Activated naive CD8-positive, alpha-beta T cell treated with anti-CD3 and anti-CD28 coated beads, Interleukin-2, amount 10 ng/mL, durations not matched to agents 7 days and 5 days (primary cell): Measurements from ENCODE around the gene DEFB112. TPM values are rescaled to one million over a fixed set of nuclear protein-coding genes. Genes with fewer than 3 reads are reported as not detected.

Experiments used
- ATAC-seq: fragments of 150-1000 bp; cut with Tn5 transposase; one replicate; pipeline ENCODE4 v1.10.0; 2021; ENCODE audit warnings: low read depth, moderate library complexity
- POLR2A ChIA-PET: fragments of 350-600 bp; sonication (Branson Sonifier 250); formaldehyde crosslinking; loops from one replicate; lab custom pipeline; 2021; ENCODE audit warnings: antibody characterized with exemption; lab: Charles Lee
- DNase-seq: peaks from one replicate; pipeline ENCODE4 v3.0.0; 2021
- H3K27ac Mint-ChIP-seq: one replicate; pipeline ENCODE4 v1.8.0; 2022; ENCODE audit warnings: mild to moderate bottlenecking, mixed read lengths
- H3K27me3 Mint-ChIP-seq: one replicate; pipeline ENCODE4 v1.8.0; 2022; ENCODE audit warnings: mild to moderate bottlenecking, moderate library complexity, mixed read lengths
- H3K36me3 Mint-ChIP-seq: one replicate; pipeline ENCODE4 v1.8.0; 2021; ENCODE audit warnings: mild to moderate bottlenecking, mixed read lengths
- H3K4me1 Mint-ChIP-seq: one replicate; pipeline ENCODE4 v1.8.0; 2021; ENCODE audit warnings: mixed read lengths
- H3K4me3 Mint-ChIP-seq: one replicate; pipeline ENCODE4 v1.8.0; 2022; ENCODE audit warnings: mild to moderate bottlenecking, moderate library complexity, mixed read lengths
- H3K9me3 Mint-ChIP-seq: one replicate; pipeline ENCODE4 v1.8.0; 2021; ENCODE audit warnings: mixed read lengths
- total RNA-seq, 2 experiments: library from RNA; stranded (reverse); gene quantifications; one replicate each; pipeline ENCODE4 v1.2.3, GENCODE V29; 2021

DEFB112 gene, protein sequence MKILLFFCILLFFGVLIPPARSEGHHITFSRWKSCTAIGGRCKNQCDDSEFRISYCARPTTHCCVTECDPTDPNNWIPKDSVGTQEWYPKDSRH
- not detected for total RNA-seq

DNA sequence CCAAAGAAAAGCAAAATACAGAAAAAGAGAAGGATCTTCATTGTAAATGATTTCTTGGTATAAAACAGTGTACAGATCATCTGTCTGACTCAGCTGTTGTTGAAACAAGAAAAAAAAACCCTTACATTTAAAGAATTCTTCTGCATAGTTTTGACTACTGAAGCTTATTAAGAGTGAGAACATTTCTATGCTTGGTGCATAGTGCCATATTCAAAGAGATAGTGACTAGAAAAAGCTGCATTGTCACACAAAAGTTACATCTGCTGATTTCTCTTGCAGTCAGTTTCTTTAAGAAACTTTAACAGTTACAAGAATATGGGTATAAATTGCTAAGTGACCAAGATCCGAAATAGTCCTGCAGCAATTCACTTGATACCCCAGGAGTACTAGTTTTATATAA, at the start of gene DEFB112:
DEFB112 (minus strand) TSS at position 101 of the 400 bp plus-strand sequence; CDS start at position 41, 60 bp downstream.
- Mint-ChIP-seq H3K36me3 (no peaks in the 10 kb centered on the region), H3K27ac (no peak within 1 kb of the TSS), H3K4me3 (no peak within 1 kb of the TSS), H3K9me3 (no peaks in the 10 kb centered on the region), H3K4me1 (no peaks in the 10 kb centered on the region), H3K27me3 (no peaks in the 10 kb centered on the region)
- DNase-seq (no peak), ATAC-seq (no peak)
- POLR2A ChIA-PET, result no interaction called here

- H3K4me3 Mint-ChIP-seq, result no peak overlapping the region
- H3K9me3 Mint-ChIP-seq, result no peaks in the 10 kb centered on the region
- H3K27me3 Mint-ChIP-seq, result no peaks in the 10 kb centered on the region
- DNase-seq (no peak), ATAC-seq (no peak)
- no peaks in the 10 kb centered on the region for H3K36me3 Mint-ChIP-seq
- H3K4me1 Mint-ChIP-seq, result no peaks in the 10 kb centered on the region
- no peak overlapping the region for H3K27ac Mint-ChIP-seq
- POLR2A ChIA-PET, result no interaction called here
Measured at GRCh38 chr6:50098641-50098993, 48.9 kb upstream of the DEFB112 start.

DNA sequence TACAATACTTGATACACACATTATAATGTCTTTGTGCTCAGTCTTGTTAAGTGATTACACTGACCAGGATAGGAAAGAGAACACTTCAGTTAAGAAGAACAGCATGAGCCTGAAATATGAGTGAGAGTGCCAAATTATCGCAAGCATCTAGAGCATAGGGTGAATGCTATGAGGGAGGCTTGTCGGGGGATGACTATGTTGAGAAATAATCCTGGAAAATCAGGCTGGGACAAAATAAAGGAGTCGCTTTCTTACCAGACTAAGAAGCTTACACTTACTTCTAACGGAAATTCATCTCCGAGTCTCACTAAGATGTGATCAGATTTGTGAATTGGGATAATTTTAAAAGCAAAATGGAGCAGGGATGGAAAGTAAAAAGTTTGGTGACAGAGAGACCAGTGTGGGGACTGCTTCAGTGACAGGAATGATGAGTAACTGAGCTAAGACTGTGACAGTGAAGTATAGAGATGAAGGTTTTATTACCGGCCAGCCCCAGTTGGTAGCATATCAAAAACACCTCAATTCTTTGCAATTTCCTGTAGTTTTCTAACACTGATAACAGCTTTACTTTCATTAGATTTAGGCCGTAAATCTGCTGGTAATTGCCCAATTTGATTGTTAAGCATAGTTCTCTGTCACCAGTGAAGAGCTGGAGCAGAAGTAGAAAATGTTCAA, 48.4 kb upstream of the DEFB112 start:
- Mint-ChIP-seq H3K27ac (no peak overlapping the region), H3K4me3 (no peak overlapping the region), H3K4me1 (no peaks in the 10 kb centered on the region), H3K27me3 (no peaks in the 10 kb centered on the region), H3K36me3 (no peaks in the 10 kb centered on the region), H3K9me3 (no peaks in the 10 kb centered on the region)
- ATAC-seq, result no peak
- DNase-seq, result no peak
- POLR2A ChIA-PET, result no interaction called here

DNA sequence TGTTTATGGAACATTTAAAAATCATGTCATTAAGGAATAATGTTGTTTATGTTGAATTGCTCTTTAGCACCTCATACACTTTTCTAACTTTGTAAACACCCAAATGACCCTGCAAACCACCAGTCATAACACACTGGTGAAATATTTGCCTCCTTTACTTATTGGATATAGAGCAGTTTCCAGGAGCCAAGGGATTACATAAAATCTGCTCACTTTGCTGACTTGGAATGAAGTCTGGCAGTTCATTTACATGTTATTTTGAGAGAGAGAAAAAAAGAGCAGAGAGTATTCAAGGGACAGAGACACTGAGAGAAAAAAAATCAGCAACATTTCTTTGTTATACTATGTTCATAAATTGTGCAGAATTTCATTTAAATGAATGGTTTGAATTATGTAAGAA, 46.6 kb upstream of the DEFB112 start:
- POLR2A ChIA-PET, result no interaction called here
- Mint-ChIP-seq H3K4me3 (no peak overlapping the region), H3K4me1 (no peaks in the 10 kb centered on the region), H3K9me3 (no peaks in the 10 kb centered on the region), H3K27ac (no peak overlapping the region), H3K27me3 (no peaks in the 10 kb centered on the region), H3K36me3 (no peaks in the 10 kb centered on the region)
- ATAC-seq (no peak), DNase-seq (no peak)

DNA sequence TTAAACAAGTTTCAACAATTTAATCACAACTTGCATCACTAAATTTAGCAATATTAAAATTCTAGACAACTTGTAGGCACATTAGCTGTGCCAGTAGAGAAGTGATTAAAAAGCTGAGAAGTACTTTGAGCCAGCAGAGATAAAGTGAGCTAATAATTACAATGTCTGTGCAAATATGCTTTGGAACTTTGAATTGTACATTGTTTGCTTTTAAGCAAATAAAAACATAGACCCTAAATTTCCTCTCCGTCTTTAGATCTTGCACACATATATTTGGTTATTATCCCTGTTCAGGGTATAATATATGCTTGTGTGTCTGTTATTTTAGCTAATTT, 44.2 kb upstream of the DEFB112 start:
- POLR2A ChIA-PET, result no interaction called here
- H3K27me3 Mint-ChIP-seq, result no peaks in the 10 kb centered on the region
- H3K36me3 Mint-ChIP-seq, result no peaks in the 10 kb centered on the region
- H3K27ac Mint-ChIP-seq, result no peak overlapping the region
- no peaks in the 10 kb centered on the region for H3K9me3 Mint-ChIP-seq
- no peak overlapping the region for H3K4me3 Mint-ChIP-seq
- no peaks in the 10 kb centered on the region for H3K4me1 Mint-ChIP-seq
- DNase-seq, result no peak
- ATAC-seq, result no peak

DNA sequence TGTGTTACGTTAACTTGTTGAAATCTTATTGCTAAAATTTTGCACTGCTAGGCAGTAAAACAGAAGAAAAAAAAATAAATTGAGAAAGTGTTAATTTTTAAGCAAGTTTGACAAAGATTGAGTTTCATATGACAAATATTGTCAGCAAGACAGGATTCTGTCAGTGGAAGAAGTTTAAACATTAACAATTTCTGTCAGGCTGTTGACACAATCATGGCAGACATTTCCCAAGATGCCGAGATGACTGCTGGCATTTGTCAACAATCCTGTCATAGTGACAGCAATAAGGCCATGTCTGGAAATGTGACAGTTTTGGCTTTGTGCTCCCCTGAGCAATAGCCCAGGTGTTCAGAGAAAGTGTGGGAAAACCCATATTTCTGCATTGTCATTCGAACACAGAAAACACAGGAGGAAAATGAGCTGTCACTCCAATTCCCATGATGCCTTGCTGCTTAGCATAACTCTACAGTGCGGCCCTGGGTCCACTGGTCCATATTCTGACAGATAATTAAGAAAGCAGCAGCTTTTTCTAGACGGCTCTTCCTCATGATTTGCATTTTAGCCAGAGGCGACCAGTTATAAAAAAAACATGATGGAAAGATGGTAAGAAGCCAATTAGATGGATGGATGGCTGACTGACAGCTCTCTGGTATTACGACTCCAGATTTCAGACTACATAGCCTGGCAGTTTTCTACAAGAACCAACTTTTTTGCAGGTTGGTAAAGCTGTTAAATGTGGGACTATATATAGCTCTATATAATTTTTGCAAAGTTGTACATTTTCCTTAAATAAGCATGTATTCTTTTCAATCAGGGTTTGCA, 43.6 kb upstream of the DEFB112 start:
- Mint-ChIP-seq H3K9me3 (no peaks in the 10 kb centered on the region), H3K27me3 (no peaks in the 10 kb centered on the region), H3K4me3 (no peak overlapping the region), H3K36me3 (no peaks in the 10 kb centered on the region), H3K4me1 (no peaks in the 10 kb centered on the region), H3K27ac (no peak overlapping the region)
- DNase-seq, result no peak
- no peak for ATAC-seq
- POLR2A ChIA-PET, result no interaction called here

DNA sequence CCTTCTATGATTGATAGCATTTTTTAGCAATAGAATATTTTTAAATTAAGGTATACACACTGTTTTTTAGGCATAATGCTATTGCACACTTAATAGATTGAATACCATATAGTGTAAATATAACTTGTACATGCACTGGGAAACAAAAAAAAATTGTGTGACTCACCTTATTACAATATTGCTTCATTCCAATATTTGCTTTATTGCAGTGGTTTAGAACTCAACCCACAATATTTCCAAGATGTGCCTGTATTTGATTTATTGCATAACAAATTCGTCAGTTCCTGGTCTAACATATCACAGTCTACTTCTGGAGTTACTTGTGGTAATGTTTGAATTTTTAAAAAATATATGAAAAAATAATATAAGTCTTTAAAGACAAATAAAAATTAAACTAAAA, 41.9 kb upstream of the DEFB112 start:
- ATAC-seq, result no peak
- Mint-ChIP-seq H3K27me3 (no peaks in the 10 kb centered on the region), H3K4me1 (no peaks in the 10 kb centered on the region), H3K9me3 (no peaks in the 10 kb centered on the region), H3K4me3 (no peak overlapping the region), H3K36me3 (no peaks in the 10 kb centered on the region), H3K27ac (no peak overlapping the region)
- DNase-seq, result no peak
- POLR2A ChIA-PET, result no interaction called here

DNA sequence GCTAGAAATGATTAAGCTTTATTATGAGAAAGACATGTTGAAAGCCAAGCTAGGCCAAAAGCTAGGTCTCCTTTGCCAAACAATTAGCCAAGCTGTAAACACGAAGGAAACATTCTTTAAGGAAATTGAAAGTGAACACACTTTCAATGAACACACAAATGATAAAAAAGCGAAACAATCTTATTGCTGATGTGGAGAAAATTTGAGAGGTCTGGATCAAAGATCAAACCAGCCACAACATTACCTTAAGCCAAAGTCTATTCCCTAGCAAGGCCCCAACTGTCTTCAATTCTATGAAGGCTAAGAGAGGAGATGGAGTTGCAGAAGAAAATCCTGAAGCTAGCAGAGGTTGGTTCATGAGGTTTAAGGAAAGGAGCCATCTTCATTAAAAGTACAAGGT, 40.2 kb upstream of the DEFB112 start:
- H3K36me3 Mint-ChIP-seq, result no peaks in the 10 kb centered on the region
- ATAC-seq (no peak), DNase-seq (no peak)
- H3K4me1 Mint-ChIP-seq, result no peaks in the 10 kb centered on the region
- H3K4me3 Mint-ChIP-seq, result no peak overlapping the region
- H3K27me3 Mint-ChIP-seq, result no peaks in the 10 kb centered on the region
- H3K27ac Mint-ChIP-seq, result no peak overlapping the region
- POLR2A ChIA-PET, result no interaction called here
- H3K9me3 Mint-ChIP-seq, result no peaks in the 10 kb centered on the region

- no peaks in the 10 kb centered on the region for H3K4me1 Mint-ChIP-seq
- H3K36me3 Mint-ChIP-seq, result no peaks in the 10 kb centered on the region
- no peak overlapping the region for H3K4me3 Mint-ChIP-seq
- H3K27ac Mint-ChIP-seq, result no peak overlapping the region
- POLR2A ChIA-PET, result no interaction called here
- H3K27me3 Mint-ChIP-seq, result no peaks in the 10 kb centered on the region
- no peaks in the 10 kb centered on the region for H3K9me3 Mint-ChIP-seq
- ATAC-seq (no peak), DNase-seq (no peak)
Measured at GRCh38 chr6:50087231-50087954, 37.7 kb upstream of the DEFB112 start.

- no peak for ATAC-seq
- Mint-ChIP-seq H3K27ac (no peak overlapping the region), H3K9me3 (peaks cover 1% of the 10 kb centered on the region), H3K27me3 (no peaks in the 10 kb centered on the region), H3K36me3 (no peaks in the 10 kb centered on the region), H3K4me3 (no peak overlapping the region), H3K4me1 (no peaks in the 10 kb centered on the region)
- no peak for DNase-seq
- POLR2A ChIA-PET, result no interaction called here
Measured at GRCh38 chr6:50077385-50077784, 27.7 kb upstream of the DEFB112 start.

- Mint-ChIP-seq H3K27me3 (no peaks in the 10 kb centered on the region), H3K4me3 (no peak overlapping the region), H3K27ac (no peak overlapping the region), H3K9me3 (peaks cover 1% of the 10 kb centered on the region), H3K36me3 (no peaks in the 10 kb centered on the region), H3K4me1 (no peaks in the 10 kb centered on the region)
- no peak for DNase-seq
- ATAC-seq, result no peak
- POLR2A ChIA-PET, result no interaction called here
Measured at GRCh38 chr6:50076431-50076830, 26.7 kb upstream of the DEFB112 start.

DNA sequence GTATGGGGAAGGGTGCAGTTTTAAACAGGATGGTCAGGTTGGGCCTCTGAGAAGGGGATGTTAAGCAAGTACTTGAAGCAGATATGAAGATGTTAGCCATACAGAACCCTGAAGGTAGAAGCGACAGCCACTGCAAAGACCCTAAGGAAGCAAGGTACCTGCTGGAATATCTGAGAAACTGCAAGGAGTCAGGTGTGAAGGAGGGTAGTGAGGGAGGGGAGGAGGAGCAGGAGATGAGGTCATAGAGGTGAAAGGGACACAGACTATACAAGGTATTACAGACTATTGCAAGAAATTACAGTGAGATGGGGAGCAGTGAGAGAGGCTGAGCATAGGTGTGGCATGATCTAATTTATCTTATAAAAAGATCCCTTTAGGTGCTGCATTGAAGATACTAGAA, 22.2 kb upstream of the DEFB112 start:
- DNase-seq (no peak), ATAC-seq (no peak)
- POLR2A ChIA-PET, result no interaction called here
- Mint-ChIP-seq H3K4me3 (no peak overlapping the region), H3K27ac (no peak overlapping the region), H3K36me3 (no peaks in the 10 kb centered on the region), H3K9me3 (peaks cover 4% of the 10 kb centered on the region), H3K4me1 (no peaks in the 10 kb centered on the region), H3K27me3 (no peaks in the 10 kb centered on the region)

GRCh38 chr6:50070101-50070500, 20.4 kb upstream of the DEFB112 start:
- Mint-ChIP-seq H3K4me3 (no peak overlapping the region), H3K27me3 (no peaks in the 10 kb centered on the region), H3K27ac (no peak overlapping the region), H3K4me1 (no peaks in the 10 kb centered on the region), H3K9me3 (peaks cover 4% of the 10 kb centered on the region), H3K36me3 (no peaks in the 10 kb centered on the region)
- ATAC-seq (no peak), DNase-seq (no peak)
- POLR2A ChIA-PET, result no interaction called here

DNA sequence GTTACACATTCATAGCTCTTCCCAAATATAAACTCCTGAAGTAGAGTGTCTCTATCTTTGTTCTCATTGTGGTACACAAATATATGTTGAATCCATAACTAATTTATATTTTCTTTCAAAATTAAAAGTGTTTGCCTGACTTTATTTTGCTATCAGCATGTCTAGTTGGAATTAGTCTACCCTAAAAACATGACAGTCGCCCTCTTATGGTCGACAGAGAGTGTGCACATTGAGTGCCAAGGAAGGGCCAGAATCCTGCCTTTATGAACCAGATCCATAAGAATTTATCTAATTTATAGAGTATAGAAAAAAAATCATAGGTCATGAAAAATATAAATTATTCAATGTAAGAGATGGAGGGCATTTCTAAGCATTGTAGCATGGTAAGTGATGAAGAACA, 12.3 kb upstream of the DEFB112 start:
- no peaks in the 10 kb centered on the region for H3K27me3 Mint-ChIP-seq
- H3K27ac Mint-ChIP-seq, result no peak overlapping the region
- no peak overlapping the region for H3K4me3 Mint-ChIP-seq
- DNase-seq (no peak), ATAC-seq (no peak)
- H3K36me3 Mint-ChIP-seq, result no peaks in the 10 kb centered on the region
- POLR2A ChIA-PET, result no interaction called here
- H3K9me3 Mint-ChIP-seq, result no peaks in the 10 kb centered on the region
- no peaks in the 10 kb centered on the region for H3K4me1 Mint-ChIP-seq
